ENCODE results near the gene DMWD. TPM values are rescaled to one million over a fixed set of nuclear protein-coding genes. Genes with fewer than 3 reads are reported as not detected.

Gene DMWD
- total and polyA plus RNA-seq, 2 of the 13 experiments (the other 11 are each of a cell fraction or from before 2014, with no cell fraction given), result 10.3 to 14.9 TPM

DNA sequence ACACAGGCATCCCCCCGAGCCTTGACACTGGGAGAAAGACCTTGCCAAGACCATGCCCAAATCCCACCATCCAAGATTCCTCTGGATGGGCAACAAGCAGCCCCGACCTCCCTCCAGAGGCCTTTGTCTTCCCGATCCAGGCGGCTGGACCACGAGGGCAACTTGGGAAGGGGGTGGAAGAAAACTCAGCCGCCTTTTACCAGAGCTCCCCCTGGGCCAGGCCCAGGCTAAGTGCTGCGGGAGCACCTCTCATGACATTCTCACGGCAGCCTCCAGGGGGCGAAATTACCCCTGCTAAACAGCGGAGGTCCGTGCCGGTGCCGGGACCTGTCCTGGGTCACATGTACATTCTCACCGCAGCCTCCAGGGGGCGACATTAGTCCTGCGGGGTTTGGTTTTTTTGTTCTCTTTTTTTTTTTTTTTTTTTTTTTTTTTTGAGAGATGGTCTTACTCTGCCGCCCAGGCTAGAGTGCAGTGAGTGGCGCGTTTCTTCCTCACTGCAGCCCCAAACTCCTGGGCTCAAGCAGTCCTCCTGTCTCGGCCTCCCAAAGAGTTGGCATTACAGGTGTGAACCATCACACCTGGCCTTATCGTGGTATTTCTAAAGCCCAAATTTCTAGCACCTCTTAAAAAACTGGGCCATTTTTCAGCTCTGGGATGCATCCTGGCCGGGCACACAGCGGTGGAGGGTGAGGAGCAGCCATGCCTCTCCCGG, 24.5 kb upstream of the DMWD start (continued):
- TF ChIP-seq, protein P1, sequence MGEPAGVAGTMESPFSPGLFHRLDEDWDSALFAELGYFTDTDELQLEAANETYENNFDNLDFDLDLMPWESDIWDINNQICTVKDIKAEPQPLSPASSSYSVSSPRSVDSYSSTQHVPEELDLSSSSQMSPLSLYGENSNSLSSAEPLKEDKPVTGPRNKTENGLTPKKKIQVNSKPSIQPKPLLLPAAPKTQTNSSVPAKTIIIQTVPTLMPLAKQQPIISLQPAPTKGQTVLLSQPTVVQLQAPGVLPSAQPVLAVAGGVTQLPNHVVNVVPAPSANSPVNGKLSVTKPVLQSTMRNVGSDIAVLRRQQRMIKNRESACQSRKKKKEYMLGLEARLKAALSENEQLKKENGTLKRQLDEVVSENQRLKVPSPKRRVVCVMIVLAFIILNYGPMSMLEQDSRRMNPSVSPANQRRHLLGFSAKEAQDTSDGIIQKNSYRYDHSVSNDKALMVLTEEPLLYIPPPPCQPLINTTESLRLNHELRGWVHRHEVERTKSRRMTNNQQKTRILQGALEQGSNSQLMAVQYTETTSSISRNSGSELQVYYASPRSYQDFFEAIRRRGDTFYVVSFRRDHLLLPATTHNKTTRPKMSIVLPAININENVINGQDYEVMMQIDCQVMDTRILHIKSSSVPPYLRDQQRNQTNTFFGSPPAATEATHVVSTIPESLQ (CRISPR knock-in tag; conservative IDR thresholded peaks at IDR 0.05), result no peak
- TF ChIP-seq SOX13 (IDR thresholded peaks at IDR 0.05) (no peak), SOX13 (CRISPR knock-in tag; conservative IDR thresholded peaks at IDR 0.05 in 1 of 2, IDR thresholded peaks at IDR 0.05 in 1 of 2) (no peak), SIX4 (CRISPR knock-in tag; IDR thresholded peaks at IDR 0.05) (no peak), ZSCAN29 (CRISPR knock-in tag; conservative IDR thresholded peaks at IDR 0.05) (no peak), ZNF616 (CRISPR knock-in tag; IDR thresholded peaks at IDR 0.05; ENCODE audit: low read depth) (no peak), ZNF670 (CRISPR knock-in tag; IDR thresholded peaks at IDR 0.05; ENCODE audit: borderline replicate concordance) (no peak), MTF1 (CRISPR knock-in tag; IDR thresholded peaks at IDR 0.05) (no peak), ZNF292 (CRISPR knock-in tag; IDR thresholded peaks at IDR 0.05; ENCODE audit: borderline replicate concordance, low read depth) (no peak), ISX (CRISPR knock-in tag; conservative IDR thresholded peaks at IDR 0.05) (no peak), ZNF768 (CRISPR knock-in tag; IDR thresholded peaks at IDR 0.05) (no peak)
- TF ChIP-seq, protein P2, sequence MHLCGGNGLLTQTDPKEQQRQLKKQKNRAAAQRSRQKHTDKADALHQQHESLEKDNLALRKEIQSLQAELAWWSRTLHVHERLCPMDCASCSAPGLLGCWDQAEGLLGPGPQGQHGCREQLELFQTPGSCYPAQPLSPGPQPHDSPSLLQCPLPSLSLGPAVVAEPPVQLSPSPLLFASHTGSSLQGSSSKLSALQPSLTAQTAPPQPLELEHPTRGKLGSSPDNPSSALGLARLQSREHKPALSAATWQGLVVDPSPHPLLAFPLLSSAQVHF (CRISPR knock-in tag; IDR thresholded peaks at IDR 0.05), result no peak
- TF ChIP-seq, protein P3, sequence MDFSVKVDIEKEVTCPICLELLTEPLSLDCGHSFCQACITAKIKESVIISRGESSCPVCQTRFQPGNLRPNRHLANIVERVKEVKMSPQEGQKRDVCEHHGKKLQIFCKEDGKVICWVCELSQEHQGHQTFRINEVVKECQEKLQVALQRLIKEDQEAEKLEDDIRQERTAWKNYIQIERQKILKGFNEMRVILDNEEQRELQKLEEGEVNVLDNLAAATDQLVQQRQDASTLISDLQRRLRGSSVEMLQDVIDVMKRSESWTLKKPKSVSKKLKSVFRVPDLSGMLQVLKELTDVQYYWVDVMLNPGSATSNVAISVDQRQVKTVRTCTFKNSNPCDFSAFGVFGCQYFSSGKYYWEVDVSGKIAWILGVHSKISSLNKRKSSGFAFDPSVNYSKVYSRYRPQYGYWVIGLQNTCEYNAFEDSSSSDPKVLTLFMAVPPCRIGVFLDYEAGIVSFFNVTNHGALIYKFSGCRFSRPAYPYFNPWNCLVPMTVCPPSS (IDR thresholded peaks at IDR 0.05), result no peak
- TF ChIP-seq, protein P4, sequence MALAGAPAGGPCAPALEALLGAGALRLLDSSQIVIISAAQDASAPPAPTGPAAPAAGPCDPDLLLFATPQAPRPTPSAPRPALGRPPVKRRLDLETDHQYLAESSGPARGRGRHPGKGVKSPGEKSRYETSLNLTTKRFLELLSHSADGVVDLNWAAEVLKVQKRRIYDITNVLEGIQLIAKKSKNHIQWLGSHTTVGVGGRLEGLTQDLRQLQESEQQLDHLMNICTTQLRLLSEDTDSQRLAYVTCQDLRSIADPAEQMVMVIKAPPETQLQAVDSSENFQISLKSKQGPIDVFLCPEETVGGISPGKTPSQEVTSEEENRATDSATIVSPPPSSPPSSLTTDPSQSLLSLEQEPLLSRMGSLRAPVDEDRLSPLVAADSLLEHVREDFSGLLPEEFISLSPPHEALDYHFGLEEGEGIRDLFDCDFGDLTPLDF (CRISPR knock-in tag; IDR thresholded peaks at IDR 0.05), result no peak
- TF ChIP-seq, protein P5, sequence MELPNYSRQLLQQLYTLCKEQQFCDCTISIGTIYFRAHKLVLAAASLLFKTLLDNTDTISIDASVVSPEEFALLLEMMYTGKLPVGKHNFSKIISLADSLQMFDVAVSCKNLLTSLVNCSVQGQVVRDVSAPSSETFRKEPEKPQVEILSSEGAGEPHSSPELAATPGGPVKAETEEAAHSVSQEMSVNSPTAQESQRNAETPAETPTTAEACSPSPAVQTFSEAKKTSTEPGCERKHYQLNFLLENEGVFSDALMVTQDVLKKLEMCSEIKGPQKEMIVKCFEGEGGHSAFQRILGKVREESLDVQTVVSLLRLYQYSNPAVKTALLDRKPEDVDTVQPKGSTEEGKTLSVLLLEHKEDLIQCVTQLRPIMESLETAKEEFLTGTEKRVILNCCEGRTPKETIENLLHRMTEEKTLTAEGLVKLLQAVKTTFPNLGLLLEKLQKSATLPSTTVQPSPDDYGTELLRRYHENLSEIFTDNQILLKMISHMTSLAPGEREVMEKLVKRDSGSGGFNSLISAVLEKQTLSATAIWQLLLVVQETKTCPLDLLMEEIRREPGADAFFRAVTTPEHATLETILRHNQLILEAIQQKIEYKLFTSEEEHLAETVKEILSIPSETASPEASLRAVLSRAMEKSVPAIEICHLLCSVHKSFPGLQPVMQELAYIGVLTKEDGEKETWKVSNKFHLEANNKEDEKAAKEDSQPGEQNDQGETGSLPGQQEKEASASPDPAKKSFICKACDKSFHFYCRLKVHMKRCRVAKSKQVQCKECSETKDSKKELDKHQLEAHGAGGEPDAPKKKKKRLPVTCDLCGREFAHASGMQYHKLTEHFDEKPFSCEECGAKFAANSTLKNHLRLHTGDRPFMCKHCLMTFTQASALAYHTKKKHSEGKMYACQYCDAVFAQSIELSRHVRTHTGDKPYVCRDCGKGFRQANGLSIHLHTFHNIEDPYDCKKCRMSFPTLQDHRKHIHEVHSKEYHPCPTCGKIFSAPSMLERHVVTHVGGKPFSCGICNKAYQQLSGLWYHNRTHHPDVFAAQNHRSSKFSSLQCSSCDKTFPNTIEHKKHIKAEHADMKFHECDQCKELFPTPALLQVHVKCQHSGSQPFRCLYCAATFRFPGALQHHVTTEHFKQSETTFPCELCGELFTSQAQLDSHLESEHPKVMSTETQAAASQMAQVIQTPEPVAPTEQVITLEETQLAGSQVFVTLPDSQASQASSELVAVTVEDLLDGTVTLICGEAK (IDR thresholded peaks at IDR 0.05), result no peak
- TF ChIP-seq, protein P5 (CRISPR knock-in tag; IDR thresholded peaks at IDR 0.05), result no peak
